ENCODE measurements around the gene RNASE8.

- TF ChIP-seq, protein P1, sequence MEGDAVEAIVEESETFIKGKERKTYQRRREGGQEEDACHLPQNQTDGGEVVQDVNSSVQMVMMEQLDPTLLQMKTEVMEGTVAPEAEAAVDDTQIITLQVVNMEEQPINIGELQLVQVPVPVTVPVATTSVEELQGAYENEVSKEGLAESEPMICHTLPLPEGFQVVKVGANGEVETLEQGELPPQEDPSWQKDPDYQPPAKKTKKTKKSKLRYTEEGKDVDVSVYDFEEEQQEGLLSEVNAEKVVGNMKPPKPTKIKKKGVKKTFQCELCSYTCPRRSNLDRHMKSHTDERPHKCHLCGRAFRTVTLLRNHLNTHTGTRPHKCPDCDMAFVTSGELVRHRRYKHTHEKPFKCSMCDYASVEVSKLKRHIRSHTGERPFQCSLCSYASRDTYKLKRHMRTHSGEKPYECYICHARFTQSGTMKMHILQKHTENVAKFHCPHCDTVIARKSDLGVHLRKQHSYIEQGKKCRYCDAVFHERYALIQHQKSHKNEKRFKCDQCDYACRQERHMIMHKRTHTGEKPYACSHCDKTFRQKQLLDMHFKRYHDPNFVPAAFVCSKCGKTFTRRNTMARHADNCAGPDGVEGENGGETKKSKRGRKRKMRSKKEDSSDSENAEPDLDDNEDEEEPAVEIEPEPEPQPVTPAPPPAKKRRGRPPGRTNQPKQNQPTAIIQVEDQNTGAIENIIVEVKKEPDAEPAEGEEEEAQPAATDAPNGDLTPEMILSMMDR (IDR thresholded peaks at IDR 0.05; ENCODE audit: low read depth, low read length): no peak
- no peak for TF ChIP-seq EZH2phosphoT487 (IDR thresholded peaks at IDR 0.05; ENCODE audit: low read depth)
Measured at GRCh38 chr14:21106176-21106497, 48.5 kb downstream of the RNASE8 start.

Measured in OCI-LY3 (cell line).